Panc1 (cell line): Measurements from ENCODE around the gene TTLL12. TPM values are rescaled to one million over a fixed set of nuclear protein-coding genes. Genes with fewer than 3 reads are reported as not detected.

ENCODE experiments used
- ATAC-seq: fragments of 200-7000 bp; cut with Tn5 transposase; 2 replicates; pipeline ENCODE4 v1.9.1; 2020; ENCODE audit warnings: mild to moderate bottlenecking, moderate library complexity
- BruUV-seq: library from RNA; stranded (reverse); fragments of 400-500 nt; replicated peaks from 2 replicates; lab custom pipeline; 2021; lab: Mats Ljungman, UMichigan
- CTCF ChIA-PET: fragments of 300-600 bp; sonication (Branson Sonifier 250); formaldehyde crosslinking; loops from one replicate; lab custom pipeline; 2022; ENCODE audit warnings: antibody characterized with exemption; lab: Charles Lee
- POLR2A ChIA-PET: fragments of 300-600 bp; sonication (Branson Sonifier 250); formaldehyde crosslinking; loops from one replicate; lab custom pipeline; 2022; ENCODE audit warnings: antibody characterized with exemption; lab: Charles Lee
- DNase-seq: peaks from one replicate; pipeline ENCODE4 v3.0.0-alpha.2; 2010; ENCODE audit warnings: low read depth, low spot score
- H3K27ac ChIP-seq: 2 replicates; pipeline ENCODE4 v1.5.1; 2011; ENCODE audit warnings: mild to moderate bottlenecking, low read length, inconsistent platforms
- H3K27me3 ChIP-seq: fragments of 200-500 bp; sonication (Bioruptor generic); 2 replicates; pipeline ENCODE4 v1.6.0; 2014; ENCODE audit warnings: low read length, inconsistent platforms; ENCODE audit not compliant: control insufficient read depth, insufficient read depth
- H3K36me3 ChIP-seq: fragments of 200-500 bp; sonication (Bioruptor generic); 2 replicates; pipeline ENCODE4 v1.5.1; 2014; ENCODE audit warnings: inconsistent platforms, mild to moderate bottlenecking, low read length, moderate library complexity; ENCODE audit not compliant: control insufficient read depth, insufficient read depth
- H3K4me1 ChIP-seq: 2 replicates; pipeline ENCODE4 v1.5.1; 2011; ENCODE audit warnings: inconsistent platforms, mild to moderate bottlenecking, low read length, moderate library complexity; ENCODE audit not compliant: control insufficient read depth, insufficient read depth
- H3K4me3 ChIP-seq, 2 experiments: 2 replicates each; pipeline ENCODE4 v1.5.1; 2011 to 2012; ENCODE audit warnings: low read depth in 2 of 2, low read length in 2 of 2, mild to moderate bottlenecking in 2 of 2, inconsistent platforms in 1 of 2, moderate library complexity in 1 of 2
- H3K9me3 ChIP-seq: fragments of 200-500 bp; sonication (Bioruptor generic); 2 replicates; pipeline ENCODE4 v1.5.1; 2014; ENCODE audit warnings: low read depth, mild to moderate bottlenecking, inconsistent platforms, low read length, moderate library complexity; ENCODE audit not compliant: control insufficient read depth, insufficient read depth
- POLR2AphosphoS5 ChIP-seq: IDR thresholded peaks from 2 replicates; pipeline ENCODE4 v1.6.1; 2012; ENCODE audit warnings: mild to moderate bottlenecking, low read depth, low read length, moderate library complexity
- SIN3A ChIP-seq: IDR thresholded peaks from 2 replicates; pipeline ENCODE4 v1.6.1; 2012; ENCODE audit warnings: low read depth, mild to moderate bottlenecking, low read length, moderate library complexity, borderline replicate concordance; ENCODE audit not compliant: insufficient read depth
- TCF7L2 ChIP-seq: IDR thresholded peaks from 2 replicates; pipeline ENCODE4 v1.6.1; 2011; ENCODE audit warnings: mild to moderate bottlenecking, low read depth, low read length, inconsistent platforms
- in situ Hi-C: cut with HindIII; loops from 2 replicates; pipeline ENCODE4 v1.10.0; 2016; ENCODE audit warnings: low sequenced_read_pairs, low pct_unique_long_range_greater_than_20kb
- intact Hi-C: fragments of 100-400 bp; cut with micrococcal nuclease; formaldehyde crosslinking; loops from one replicate; pipeline ENCODE4 v1.10.0; 2022; ENCODE audit not compliant: unreplicated experiment
- total RNA-seq: library from RNA; stranded (reverse); gene quantifications from one replicate; pipeline ENCODE4 v1.2.1, GENCODE V29; 2021; ENCODE audit not compliant: unreplicated experiment
- TF ChIP-seq, protein P1 (sequence below), 2 experiments: IDR thresholded peaks; 2 replicates each; pipeline ENCODE4 v1.6.1; 2011 to 2012; ENCODE audit warnings: low read depth in 2 of 2, control low read depth in 1 of 2, low read length in 1 of 2, mild to moderate bottlenecking in 1 of 2, moderate library complexity in 1 of 2; ENCODE audit not compliant: insufficient read depth in 1 of 2
- TF ChIP-seq, protein P2 (sequence below): fragments of 450-650 bp; IDR thresholded peaks from 2 replicates; pipeline ENCODE4 v1.5.1; 2017; ENCODE audit warnings: mild to moderate bottlenecking

The TTLL12 gene
- total RNA-seq, 1 experiment from 2014 or later: 26.3 TPM

- BruUV-seq: TSS peak; percentile 54
- H3K9me3 ChIP-seq: no peaks in the 10 kb centered on the region
- POLR2A ChIA-PET: no interaction called here
- DNase-seq: no peak
- peaks cover 6% of the 10 kb centered on the region; the same call in 1 of the 2 replicates for H3K4me1 ChIP-seq
- no peaks in the 10 kb centered on the region for H3K27me3 ChIP-seq
- ATAC-seq: no peak
- H3K36me3 ChIP-seq: no peaks in the 10 kb centered on the region
- CTCF ChIA-PET: no interaction called here
- H3K27ac ChIP-seq: peak overlapping the region; percentile 48; the same call in 1 of the 2 replicates
- intact Hi-C loops: no loop called here
- TF ChIP-seq SIN3A (no peak), TCF7L2 (no peak), POLR2AphosphoS5 (no peak)
- TF ChIP-seq, protein P1, sequence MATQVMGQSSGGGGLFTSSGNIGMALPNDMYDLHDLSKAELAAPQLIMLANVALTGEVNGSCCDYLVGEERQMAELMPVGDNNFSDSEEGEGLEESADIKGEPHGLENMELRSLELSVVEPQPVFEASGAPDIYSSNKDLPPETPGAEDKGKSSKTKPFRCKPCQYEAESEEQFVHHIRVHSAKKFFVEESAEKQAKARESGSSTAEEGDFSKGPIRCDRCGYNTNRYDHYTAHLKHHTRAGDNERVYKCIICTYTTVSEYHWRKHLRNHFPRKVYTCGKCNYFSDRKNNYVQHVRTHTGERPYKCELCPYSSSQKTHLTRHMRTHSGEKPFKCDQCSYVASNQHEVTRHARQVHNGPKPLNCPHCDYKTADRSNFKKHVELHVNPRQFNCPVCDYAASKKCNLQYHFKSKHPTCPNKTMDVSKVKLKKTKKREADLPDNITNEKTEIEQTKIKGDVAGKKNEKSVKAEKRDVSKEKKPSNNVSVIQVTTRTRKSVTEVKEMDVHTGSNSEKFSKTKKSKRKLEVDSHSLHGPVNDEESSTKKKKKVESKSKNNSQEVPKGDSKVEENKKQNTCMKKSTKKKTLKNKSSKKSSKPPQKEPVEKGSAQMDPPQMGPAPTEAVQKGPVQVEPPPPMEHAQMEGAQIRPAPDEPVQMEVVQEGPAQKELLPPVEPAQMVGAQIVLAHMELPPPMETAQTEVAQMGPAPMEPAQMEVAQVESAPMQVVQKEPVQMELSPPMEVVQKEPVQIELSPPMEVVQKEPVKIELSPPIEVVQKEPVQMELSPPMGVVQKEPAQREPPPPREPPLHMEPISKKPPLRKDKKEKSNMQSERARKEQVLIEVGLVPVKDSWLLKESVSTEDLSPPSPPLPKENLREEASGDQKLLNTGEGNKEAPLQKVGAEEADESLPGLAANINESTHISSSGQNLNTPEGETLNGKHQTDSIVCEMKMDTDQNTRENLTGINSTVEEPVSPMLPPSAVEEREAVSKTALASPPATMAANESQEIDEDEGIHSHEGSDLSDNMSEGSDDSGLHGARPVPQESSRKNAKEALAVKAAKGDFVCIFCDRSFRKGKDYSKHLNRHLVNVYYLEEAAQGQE (IDR thresholded peaks at IDR 0.05; ENCODE audit: insufficient read depth in 1 of 2, low read depth in 2 of 2, low read length in 1 of 2): no peak
- TF ChIP-seq, protein P2, sequence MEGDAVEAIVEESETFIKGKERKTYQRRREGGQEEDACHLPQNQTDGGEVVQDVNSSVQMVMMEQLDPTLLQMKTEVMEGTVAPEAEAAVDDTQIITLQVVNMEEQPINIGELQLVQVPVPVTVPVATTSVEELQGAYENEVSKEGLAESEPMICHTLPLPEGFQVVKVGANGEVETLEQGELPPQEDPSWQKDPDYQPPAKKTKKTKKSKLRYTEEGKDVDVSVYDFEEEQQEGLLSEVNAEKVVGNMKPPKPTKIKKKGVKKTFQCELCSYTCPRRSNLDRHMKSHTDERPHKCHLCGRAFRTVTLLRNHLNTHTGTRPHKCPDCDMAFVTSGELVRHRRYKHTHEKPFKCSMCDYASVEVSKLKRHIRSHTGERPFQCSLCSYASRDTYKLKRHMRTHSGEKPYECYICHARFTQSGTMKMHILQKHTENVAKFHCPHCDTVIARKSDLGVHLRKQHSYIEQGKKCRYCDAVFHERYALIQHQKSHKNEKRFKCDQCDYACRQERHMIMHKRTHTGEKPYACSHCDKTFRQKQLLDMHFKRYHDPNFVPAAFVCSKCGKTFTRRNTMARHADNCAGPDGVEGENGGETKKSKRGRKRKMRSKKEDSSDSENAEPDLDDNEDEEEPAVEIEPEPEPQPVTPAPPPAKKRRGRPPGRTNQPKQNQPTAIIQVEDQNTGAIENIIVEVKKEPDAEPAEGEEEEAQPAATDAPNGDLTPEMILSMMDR: no peak
- in situ Hi-C loops: no loop called here
- peak overlapping the region; percentile 11 to 35; a peak in 3 of 4 replicates for H3K4me3 ChIP-seq
These were observed 33.0 kb downstream of the TTLL12 start for GRCh38 chr22:43153899-43154298.

- H3K4me1 ChIP-seq: peaks cover 6% of the 10 kb centered on the region; the same call in 1 of the 2 replicates
- ATAC-seq: peak; percentile 82
- H3K27ac ChIP-seq: peak overlapping the region; percentile 88
- no peaks in the 10 kb centered on the region for H3K9me3 ChIP-seq
- BruUV-seq: no TSS peak
- CTCF ChIA-PET: no interaction called here
- intact Hi-C loops: no loop called here
- DNase-seq: no peak
- peak overlapping the region; percentile 55 to 62 for H3K4me3 ChIP-seq
- in situ Hi-C loops: no loop called here
- TF ChIP-seq SIN3A (0 out of 2 replicates have a peak, but pooled peaks have one; percentile 35), TCF7L2 (no peak)
- TF ChIP-seq, protein P2: no peak
- POLR2A ChIA-PET: interaction anchor here (0.6 kb wide), 1 partner anchor 20 kb away, joined by 11 read pairs; no protein-coding TSS in a partner anchor
- no peaks in the 10 kb centered on the region for H3K27me3 ChIP-seq
- no peaks in the 10 kb centered on the region for H3K36me3 ChIP-seq
These were observed 34.4 kb downstream of the TTLL12 start for GRCh38 chr22:43152357-43153071.
